ENCODE measurements around the gene MEGF8. TPM values are rescaled to one million over a fixed set of nuclear protein-coding genes. Genes with fewer than 3 reads are reported as not detected.
"Not testable (repeated sequence)": the region's sequence is repeated elsewhere in the genome, so short reads cannot be mapped to it uniquely, and the experiment has no call there.

MEGF8 gene
- total and polyA plus RNA-seq, 9 of the 15 experiments (the other 6 are each of a cell fraction or from before 2014, with no cell fraction given), result 0.28 to 13.1 (median 3.0) TPM

GRCh38 chr19:42339922-42340321 lies 14.5 kb downstream of the MEGF8 start:
- BruUV-seq (replicated peaks), result not testable (repeated sequence)

DNA sequence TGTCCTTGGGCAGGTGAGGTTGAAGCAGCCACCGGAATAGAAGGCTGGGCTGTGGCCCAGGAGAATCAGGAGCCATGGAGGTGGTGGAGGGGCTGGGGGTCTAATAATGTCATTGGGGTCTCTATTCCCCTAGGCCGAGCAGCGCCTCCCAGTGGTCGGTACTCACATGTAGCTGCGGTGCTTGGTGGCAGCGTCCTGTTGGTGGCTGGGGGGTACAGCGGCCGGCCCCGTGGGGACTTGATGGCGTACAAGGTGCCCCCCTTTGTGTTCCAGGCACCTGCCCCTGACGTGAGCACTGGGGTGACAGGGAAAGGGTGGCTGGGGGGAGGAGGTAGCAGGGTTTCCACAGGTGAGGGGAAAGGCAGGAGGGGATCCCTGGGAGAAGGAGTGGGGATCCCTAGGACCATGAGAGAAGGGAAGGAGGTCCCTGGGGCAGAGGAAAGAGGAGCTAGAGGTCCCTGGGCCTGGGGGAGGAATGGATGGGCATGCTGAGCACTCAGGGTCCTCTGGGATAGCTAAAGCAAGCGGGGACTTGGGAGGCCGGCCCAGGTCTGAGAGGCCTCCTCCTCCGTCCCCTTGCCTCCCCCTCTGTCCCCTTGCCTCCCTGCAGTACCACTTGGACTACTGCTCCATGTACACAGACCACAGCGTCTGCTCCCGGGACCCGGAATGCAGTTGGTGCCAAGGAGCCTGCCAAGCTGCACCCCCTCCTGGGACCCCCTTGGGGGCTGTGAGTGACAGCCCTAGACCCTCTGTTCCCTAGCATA lies 18.1 kb downstream of the MEGF8 start:
- Histone ChIP-seq H4K20me1 (replicated peaks; ENCODE audit: control insufficient read depth, insufficient read depth, low read length) (no peaks in the 10 kb centered on the region), H3K79me2 (ENCODE audit: control insufficient read depth, insufficient read depth, low read length) (no peaks in the 10 kb centered on the region), H2AFZ (ENCODE audit: low read depth, low read length) (no peak overlapping the region), H3K4me1 (replicated peaks in 1 of 2; ENCODE audit: control insufficient read depth in 2 of 2, insufficient read depth in 2 of 2, low read length in 2 of 2) (peaks cover 0 to 8% of the 10 kb centered on the region in 2 experiments; a peak in 1 of 5 replicates), H3K9ac (ENCODE audit: insufficient read depth in 1 of 2, low read depth in 2 of 2, low read length in 2 of 2) (no peak overlapping the region; a peak in 2 of 4 replicates), H3K4me2 (ENCODE audit: insufficient read depth, low read length) (no peak overlapping the region), H3K27me3 (ENCODE audit: control insufficient read depth in 2 of 2, insufficient read depth in 2 of 2, low read length in 2 of 2) (no peaks in the 10 kb centered on the region), H3K9me3 (replicated peaks; ENCODE audit: control insufficient read depth, insufficient read depth, low read depth, low read length) (no peaks in the 10 kb centered on the region), H3K4me3 (no peak overlapping the region), H3K9me1 (ENCODE audit: control insufficient read depth, insufficient read depth, low read length) (no peaks in the 10 kb centered on the region), H3K36me3 (ENCODE audit: control insufficient read depth, insufficient read depth, low read length) (peaks cover 8% of the 10 kb centered on the region; the same call in 1 of the 3 replicates), H3K27ac (ENCODE audit: extremely low read depth, low read depth, low read length) (no peak overlapping the region)
- ATAC-seq (peak; percentile 77), DNase-seq (ENCODE audit: extremely low read depth in 1 of 4, low spot score in 3 of 4) (peak in 1 of 4 experiments; percentile 36), FAIRE-seq (no peak)
- intact Hi-C loops (cut with micrococcal nuclease) (no loop called here), in situ Hi-C loops (cut with MboI) (no loop called here)
- POLR2A ChIA-PET, result no interaction called here
- 62% methylated on average over 15 of the region's 17 CpGs for WGBS (ENCODE audit: insufficient coverage, low coverage, missing lambda C conversion rate)
- CTCF ChIA-PET (ENCODE audit: low intra/inter-chr PET ratio), result no interaction called here
- no TSS peak for BruUV-seq (replicated peaks)
- TF ChIP-seq ZBTB7A (IDR thresholded peaks at IDR 0.05; ENCODE audit: borderline replicate concordance, control insufficient read depth, low read depth, low read length), result peak; percentile 84
- peak; percentile 60; the same call in 1 of the 2 replicates for TF ChIP-seq ZBTB33 (CRISPR knock-in tag; IDR thresholded peaks at IDR 0.05)
- TF ChIP-seq, protein P1, sequence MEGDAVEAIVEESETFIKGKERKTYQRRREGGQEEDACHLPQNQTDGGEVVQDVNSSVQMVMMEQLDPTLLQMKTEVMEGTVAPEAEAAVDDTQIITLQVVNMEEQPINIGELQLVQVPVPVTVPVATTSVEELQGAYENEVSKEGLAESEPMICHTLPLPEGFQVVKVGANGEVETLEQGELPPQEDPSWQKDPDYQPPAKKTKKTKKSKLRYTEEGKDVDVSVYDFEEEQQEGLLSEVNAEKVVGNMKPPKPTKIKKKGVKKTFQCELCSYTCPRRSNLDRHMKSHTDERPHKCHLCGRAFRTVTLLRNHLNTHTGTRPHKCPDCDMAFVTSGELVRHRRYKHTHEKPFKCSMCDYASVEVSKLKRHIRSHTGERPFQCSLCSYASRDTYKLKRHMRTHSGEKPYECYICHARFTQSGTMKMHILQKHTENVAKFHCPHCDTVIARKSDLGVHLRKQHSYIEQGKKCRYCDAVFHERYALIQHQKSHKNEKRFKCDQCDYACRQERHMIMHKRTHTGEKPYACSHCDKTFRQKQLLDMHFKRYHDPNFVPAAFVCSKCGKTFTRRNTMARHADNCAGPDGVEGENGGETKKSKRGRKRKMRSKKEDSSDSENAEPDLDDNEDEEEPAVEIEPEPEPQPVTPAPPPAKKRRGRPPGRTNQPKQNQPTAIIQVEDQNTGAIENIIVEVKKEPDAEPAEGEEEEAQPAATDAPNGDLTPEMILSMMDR (IDR thresholded peaks at IDR 0.05 in 2 of 3, conservative IDR thresholded peaks at IDR 0.05 in 1 of 3; ENCODE audit: insufficient read depth in 2 of 3, low read depth in 1 of 3, low read length in 3 of 3), result peak; percentile 61 to 93 (median 64)
- TF ChIP-seq MYBL2 (IDR thresholded peaks at IDR 0.05; ENCODE audit: low read depth), result no peak
- no peak for TF ChIP-seq MYBL2 (CRISPR knock-in tag; IDR thresholded peaks at IDR 0.05; ENCODE audit: borderline replicate concordance)

More at GRCh38 chr19:42339922-42340321, 14.5 kb downstream of the MEGF8 start:
- H4K20me1 ChIP-seq (replicated peaks; ENCODE audit: control insufficient read depth, insufficient read depth, low read length); POLR2A ChIA-PET; H3K27ac ChIP-seq (ENCODE audit: extremely low read depth, low read depth, low read length); ATAC-seq; H3K79me2 ChIP-seq (ENCODE audit: control insufficient read depth, insufficient read depth, low read length); CTCF ChIA-PET (ENCODE audit: low intra/inter-chr PET ratio); in situ Hi-C loops (cut with MboI); FAIRE-seq; H3K27me3 ChIP-seq (ENCODE audit: control insufficient read depth in 2 of 2, insufficient read depth in 2 of 2, low read length in 2 of 2); H3K9me3 ChIP-seq (replicated peaks; ENCODE audit: control insufficient read depth, insufficient read depth, low read depth, low read length); intact Hi-C loops (cut with micrococcal nuclease); H3K9me1 ChIP-seq (ENCODE audit: control insufficient read depth, insufficient read depth, low read length); DNase-seq (ENCODE audit: extremely low read depth in 1 of 4, low spot score in 3 of 4); H2AFZ ChIP-seq (ENCODE audit: low read depth, low read length); H3K4me3 ChIP-seq; H3K4me2 ChIP-seq (ENCODE audit: insufficient read depth, low read length); H3K9ac ChIP-seq (ENCODE audit: insufficient read depth in 1 of 2, low read depth in 2 of 2, low read length in 2 of 2): not testable (repeated sequence)
- Histone ChIP-seq H3K4me1 (replicated peaks in 1 of 2; ENCODE audit: control insufficient read depth in 2 of 2, insufficient read depth in 2 of 2, low read length in 2 of 2) (peaks cover 0 to 19% of the 10 kb centered on the region in 2 experiments; a peak in 2 of 5 replicates), H3K36me3 (ENCODE audit: control insufficient read depth, insufficient read depth, low read length) (peaks cover 19% of the 10 kb centered on the region; the same call in 2 of the 3 replicates)
- peak; percentile 60 for TF ChIP-seq RBM25 (IDR thresholded peaks at IDR 0.05; ENCODE audit: low read depth, low read length, severe bottlenecking)
- 90% methylated on average over 4 of the region's 4 CpGs for WGBS (ENCODE audit: insufficient coverage, low coverage, missing lambda C conversion rate)

All from K562 (cell line).